B cell (primary cell): ENCODE data around the gene MUC5AC. TPM values are rescaled to one million over a fixed set of nuclear protein-coding genes. Genes with fewer than 3 reads are reported as not detected.

Experiments
- ATAC-seq: fragments of 200-7000 bp; cut with Tn5 transposase; one replicate; pipeline ENCODE4 v1.10.0; 2021; ENCODE audit warnings: low read depth, mild to moderate bottlenecking, moderate number of reproducible peaks, moderate library complexity
- CTCF ChIA-PET: fragments of 350-600 bp; sonication (Branson Sonifier 250); formaldehyde crosslinking; loops from one replicate; lab custom pipeline; 2021; ENCODE audit warnings: antibody characterized with exemption, inconsistent platforms; lab: Charles Lee
- POLR2A ChIA-PET: fragments of 350-600 bp; sonication (Branson Sonifier 250); formaldehyde crosslinking; loops from one replicate; lab custom pipeline; 2021; ENCODE audit warnings: antibody characterized with exemption; lab: Charles Lee
- DNase-seq: peaks from one replicate; pipeline ENCODE4 v3.0.0; 2013
- H2AFZ ChIP-seq: 2 replicates; pipeline ENCODE4 v1.6.1; 2012; ENCODE audit warnings: mild to moderate bottlenecking, low read depth, low read length; ENCODE audit not compliant: insufficient read depth, poor library complexity, severe bottlenecking
- H3K27ac ChIP-seq, 2 donors: 1 replicate in 1 of 2; 2 replicates in 1 of 2; pipeline ENCODE4 v1.5.1; 2012 to 2013; ENCODE audit warnings: low read length in 2 of 2, mild to moderate bottlenecking in 2 of 2, moderate library complexity in 1 of 2
- H3K27me3 ChIP-seq, 4 experiments: fragments of 200-600 bp in 1 of 4; sonication (generic) in 1 of 4; replicated peaks in 1 of 4; 1 replicate in 2 of 4; 2 replicates in 2 of 4; pipeline versions ENCODE4 v1.6.1 to v1.7.0; 2013 to 2016; ENCODE audit warnings: low read length in 3 of 4, mild to moderate bottlenecking in 2 of 4, mixed read lengths in 1 of 4, moderate library complexity in 1 of 4; ENCODE audit not compliant: insufficient read depth in 4 of 4, control insufficient read depth in 3 of 4; ENCODE audit errors: control extremely low read depth in 1 of 4
- H3K36me3 ChIP-seq, 2 experiments: replicated peaks in 1 of 2; 1 replicate in 1 of 2; 2 replicates in 1 of 2; pipeline versions ENCODE4 v1.6.1 to v1.7.1; 2013; ENCODE audit warnings: low read length in 1 of 2; ENCODE audit not compliant: insufficient read depth in 2 of 2, control insufficient read depth in 1 of 2; ENCODE audit errors: control extremely low read depth in 1 of 2, extremely low read depth in 1 of 2
- H3K4me1 ChIP-seq, 2 donors: fragments of 200-600 bp in 1 of 2; sonication (generic) in 1 of 2; 1 replicate in 1 of 2; 2 replicates in 1 of 2; pipeline versions ENCODE4 v1.5.1 to v1.6.1; 2013 to 2017; ENCODE audit warnings: low read length in 2 of 2; ENCODE audit not compliant: control insufficient read depth in 2 of 2, insufficient read depth in 2 of 2
- H3K4me2 ChIP-seq: replicated peaks from 2 replicates; pipeline ENCODE3; 2012; ENCODE audit warnings: mild to moderate bottlenecking, low read depth, low read length; ENCODE audit not compliant: poor library complexity, severe bottlenecking
- H3K4me3 ChIP-seq, 5 experiments: fragments of 200-600 bp in 1 of 5; sonication (generic) in 1 of 5; 1 replicate in 3 of 5; 2 replicates in 2 of 5; pipeline versions ENCODE4 v1.5.1 to v1.7.0; 2011 to 2016; ENCODE audit warnings: low read length in 4 of 5, mild to moderate bottlenecking in 4 of 5, low read depth in 2 of 5, control low read depth in 1 of 5, moderate library complexity in 1 of 5; ENCODE audit not compliant: insufficient read depth in 1 of 5; ENCODE audit errors: control extremely low read depth in 1 of 5, extremely low read depth in 1 of 5
- H3K79me2 ChIP-seq: fragments of 200-600 bp; sonication (generic); one replicate; pipeline ENCODE4 v1.6.0; 2016; ENCODE audit warnings: low read length; ENCODE audit not compliant: control insufficient read depth, insufficient read depth
- H3K9ac ChIP-seq: fragments of 200-600 bp; sonication (generic); 2 replicates; pipeline ENCODE4 v1.6.1; 2017; ENCODE audit warnings: mild to moderate bottlenecking, low read length, moderate library complexity
- H3K9me3 ChIP-seq, 3 donors: one replicate each; pipeline versions ENCODE4 v1.6.1 to v1.7.1; 2013; ENCODE audit warnings: low read length in 2 of 3; ENCODE audit not compliant: control insufficient read depth in 2 of 3, insufficient read depth in 1 of 3; ENCODE audit errors: control extremely low read depth in 1 of 3
- H4K20me1 ChIP-seq: 2 replicates; pipeline ENCODE4 v1.6.0; 2012; ENCODE audit warnings: mild to moderate bottlenecking, low read length; ENCODE audit not compliant: insufficient read depth, control insufficient read depth, poor library complexity, severe bottlenecking
- H3K27ac Mint-ChIP-seq: one replicate; pipeline ENCODE4 v1.8.0; 2021; ENCODE audit warnings: mixed read lengths
- H3K27me3 Mint-ChIP-seq: one replicate; pipeline ENCODE4 v1.8.0; 2021; ENCODE audit warnings: mixed read lengths
- H3K4me1 Mint-ChIP-seq: one replicate; pipeline ENCODE4 v1.8.0; 2021; ENCODE audit warnings: mixed read lengths
- H3K4me3 Mint-ChIP-seq: one replicate; pipeline ENCODE4 v1.8.0; 2021; ENCODE audit warnings: mixed read lengths
- H3K9me3 Mint-ChIP-seq: one replicate; pipeline ENCODE4 v1.8.0; 2022; ENCODE audit warnings: mixed read lengths; ENCODE audit not compliant: insufficient read depth
- CTCF ChIP-seq: fragments of 200-600 bp; IDR thresholded peaks from one replicate; pipeline ENCODE4 v1.8.0; 2022; ENCODE audit warnings: antibody characterized with exemption, mild to moderate bottlenecking
- EZH2 ChIP-seq: IDR thresholded peaks from 2 replicates; pipeline ENCODE4 v1.6.1; 2012; ENCODE audit warnings: borderline replicate concordance, low read depth, mild to moderate bottlenecking, moderate library complexity, low read length; ENCODE audit not compliant: insufficient read depth, poor library complexity, severe bottlenecking
- WGBS: methylation state at CpG from one replicate; pipeline ENCODE4 v1.1.5; 2013; ENCODE audit warnings: missing lambda C conversion rate; ENCODE audit not compliant: insufficient coverage; 5-methylcytosine and 5-hydroxymethylcytosine counted together
- intact Hi-C: fragments of 100-400 bp; cut with micrococcal nuclease; formaldehyde crosslinking; loops from one replicate; pipeline ENCODE4 v1.10.0; 2022
- polyA plus RNA-seq: library from polyadenylated mRNA; depleted of rRNA; stranded (reverse); fragments of >200 nt; gene quantifications from 2 replicates; pipeline ENCODE4 v1.2.3, GENCODE V29; 2012
- total RNA-seq, 2 donors: library from RNA; stranded (reverse); fragments of 120-200 nt in 1 of 2; gene quantifications; 1 replicate in 1 of 2; 2 replicates in 1 of 2; pipeline versions ENCODE4 v1.2.3 to v1.2.4, GENCODE V29; 2013 to 2022

Gene MUC5AC
- total and polyA plus RNA-seq, 2 donors (not counting 1 experiment from before 2014, with no cell fraction given) = not detected

- H2AFZ ChIP-seq = no peak overlapping the region
- no peak overlapping the region for H3K27ac ChIP-seq
- H3K27me3 Mint-ChIP-seq = no peaks in the 10 kb centered on the region
- ATAC-seq (no peak), DNase-seq (peak; percentile 1)
- no peak overlapping the region for H3K4me3 ChIP-seq
- H3K9me3 Mint-ChIP-seq = no peaks in the 10 kb centered on the region
- no peak overlapping the region for H3K9ac ChIP-seq
- no peaks in the 10 kb centered on the region for H3K4me1 Mint-ChIP-seq
- POLR2A ChIA-PET = no interaction called here
- no peak overlapping the region for H3K27ac Mint-ChIP-seq
- peaks cover 0 to 9% (median 0%) of the 10 kb centered on the region in 3 donors for H3K9me3 ChIP-seq
- WGBS = 90% methylated on average over 12 of the region's 17 CpGs
- no peaks in the 10 kb centered on the region for H3K4me1 ChIP-seq
- peaks cover 0 to 2% (median 0%) of the 10 kb centered on the region in 4 experiments for H3K27me3 ChIP-seq
- no peaks in the 10 kb centered on the region for H4K20me1 ChIP-seq
- no peak overlapping the region for H3K4me3 Mint-ChIP-seq
- no peak overlapping the region for H3K4me2 ChIP-seq
- no peaks in the 10 kb centered on the region for H3K79me2 ChIP-seq
- CTCF ChIA-PET = no interaction called here
- intact Hi-C loops = no loop called here
- H3K36me3 ChIP-seq = no peaks in the 10 kb centered on the region
- TF ChIP-seq EZH2 = no peak
- no peak for TF ChIP-seq CTCF
These were observed 35.1 kb downstream of the MUC5AC start for GRCh38 chr11:1192741-1193325.

DNA sequence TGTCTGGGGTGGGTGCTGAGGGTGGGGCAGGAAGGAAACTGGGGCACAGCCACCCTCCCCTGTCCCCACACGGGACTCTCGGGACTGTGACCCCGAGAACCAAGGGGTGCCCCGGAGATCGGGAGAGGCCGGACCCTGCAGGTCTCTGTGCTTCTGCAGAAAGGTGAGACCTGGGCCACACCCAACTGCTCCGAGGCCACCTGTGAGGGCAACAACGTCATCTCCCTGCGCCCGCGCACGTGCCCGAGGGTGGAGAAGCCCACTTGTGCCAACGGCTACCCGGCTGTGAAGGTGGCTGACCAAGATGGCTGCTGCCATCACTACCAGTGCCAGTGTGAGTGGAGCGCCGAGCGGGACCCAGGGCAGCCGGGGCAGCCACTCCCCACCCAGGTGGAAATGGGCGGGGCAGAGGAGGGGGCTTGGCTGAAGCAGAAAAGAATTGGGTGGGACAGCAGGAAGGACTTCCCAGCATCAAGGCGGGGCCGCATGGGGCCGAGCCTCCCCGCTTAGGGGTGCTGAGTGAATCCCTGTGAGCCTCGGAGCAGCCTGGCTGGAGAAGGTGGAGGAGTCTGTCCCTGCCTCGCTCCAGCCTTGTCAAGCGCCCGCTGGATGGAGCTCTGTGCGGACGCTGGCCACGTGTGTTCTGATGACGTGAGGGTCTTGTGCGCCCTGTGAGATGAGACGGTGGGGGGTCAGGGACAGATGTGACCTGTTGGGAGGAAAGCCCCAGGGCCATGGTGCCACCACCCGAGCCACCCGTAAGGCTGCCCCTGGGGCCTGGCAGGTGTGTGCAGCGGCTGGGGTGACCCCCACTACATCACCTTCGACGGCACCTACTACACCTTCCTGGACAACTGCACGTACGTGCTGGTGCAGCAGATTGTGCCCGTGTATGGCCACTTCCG, 35.8 kb downstream of the MUC5AC start:
- H3K9me3 Mint-ChIP-seq = no peaks in the 10 kb centered on the region
- H3K4me1 ChIP-seq = no peaks in the 10 kb centered on the region
- H3K27ac ChIP-seq = no peak overlapping the region
- ChIA-PET CTCF (no interaction called here), POLR2A (no interaction called here)
- WGBS = 95% methylated on average over 37 of the region's 43 CpGs
- DNase-seq = peak; percentile 7
- H3K4me3 ChIP-seq = no peak overlapping the region
- H3K27me3 ChIP-seq = peaks cover 0 to 2% (median 0%) of the 10 kb centered on the region in 4 experiments
- no peaks in the 10 kb centered on the region for H3K4me1 Mint-ChIP-seq
- no peak overlapping the region for H3K9ac ChIP-seq
- peaks cover 0 to 9% (median 0%) of the 10 kb centered on the region in 3 donors for H3K9me3 ChIP-seq
- no peak overlapping the region for H3K4me2 ChIP-seq
- no peak for ATAC-seq
- no peak overlapping the region for H3K27ac Mint-ChIP-seq
- no peak overlapping the region for H2AFZ ChIP-seq
- H3K4me3 Mint-ChIP-seq = no peak overlapping the region
- no peaks in the 10 kb centered on the region for H3K79me2 ChIP-seq
- no peaks in the 10 kb centered on the region for H3K36me3 ChIP-seq
- intact Hi-C loops = no loop called here
- H3K27me3 Mint-ChIP-seq = no peaks in the 10 kb centered on the region
- TF ChIP-seq EZH2 = no peak
- TF ChIP-seq CTCF = no peak
- H4K20me1 ChIP-seq = no peaks in the 10 kb centered on the region
